ENCODE data around the gene CACNG7.

- no peak for TF ChIP-seq EZH2 (IDR thresholded peaks at IDR 0.05; ENCODE audit: borderline replicate concordance, low read depth, low read length, severe bottlenecking)
- no peak for TF ChIP-seq CTCF (IDR thresholded peaks at IDR 0.05; ENCODE audit: borderline replicate concordance, extremely low read depth, low read length, poor library complexity, severe bottlenecking)
Observed at GRCh38 chr19:53965091-53965490, 56.0 kb downstream of the CACNG7 start.
